HG02852 (cell line): ENCODE data around the gene PDE4D.
"Not testable (repeated sequence)": the region's sequence is repeated elsewhere in the genome, so short reads cannot be mapped to it uniquely, and the experiment has no call there.

Experiments
- ATAC-seq: cut with Tn5 transposase; IDR thresholded peaks from one replicate; pipeline ENCODE4 v1.9.1; 2021; ENCODE audit warnings: mild to moderate bottlenecking, moderate library complexity; ENCODE audit not compliant: unreplicated experiment

The PDE4D gene

DNA sequence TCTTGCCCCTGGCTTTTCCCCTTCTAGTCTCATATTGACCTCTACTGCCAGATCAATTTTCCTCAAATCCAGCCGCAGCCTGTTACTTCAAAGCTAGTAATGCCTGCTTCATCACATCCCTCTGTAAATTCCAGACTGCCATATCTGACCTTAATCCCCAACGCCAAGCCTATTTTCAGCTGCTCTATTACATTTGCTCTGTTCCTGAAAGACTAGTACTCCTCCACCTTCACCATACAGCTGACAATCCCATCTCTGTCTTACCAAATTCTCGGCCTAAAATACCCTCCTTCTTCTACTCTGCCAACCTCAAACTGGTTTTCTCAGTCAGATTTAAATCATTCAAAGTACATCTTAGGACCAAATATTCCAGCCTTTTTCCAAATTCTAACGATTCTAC lies 890.4 kb downstream of the PDE4D start:
- no peak for ATAC-seq

- no peak for ATAC-seq
Measured at GRCh38 chr5:59002162-59002825, 891.2 kb downstream of the PDE4D start.

- no peak for ATAC-seq
Measured at GRCh38 chr5:59001716-59002115, 891.8 kb downstream of the PDE4D start.

GRCh38 chr5:59001154-59001553 lies 892.4 kb downstream of the PDE4D start:
- ATAC-seq, result no peak

- ATAC-seq, result no peak
Measured at GRCh38 chr5:59000211-59000610, 893.3 kb downstream of the PDE4D start.

GRCh38 chr5:58999804-59000203 lies 893.7 kb downstream of the PDE4D start:
- no peak for ATAC-seq

- ATAC-seq, result no peak
Measured at GRCh38 chr5:58998544-58998943, 895.0 kb downstream of the PDE4D start.

- not testable (repeated sequence) for ATAC-seq
Measured at GRCh38 chr5:58995779-58996178, 897.7 kb downstream of the PDE4D start.

- ATAC-seq, result no peak
Measured at GRCh38 chr5:58993461-58993860, 900.1 kb downstream of the PDE4D start.

DNA sequence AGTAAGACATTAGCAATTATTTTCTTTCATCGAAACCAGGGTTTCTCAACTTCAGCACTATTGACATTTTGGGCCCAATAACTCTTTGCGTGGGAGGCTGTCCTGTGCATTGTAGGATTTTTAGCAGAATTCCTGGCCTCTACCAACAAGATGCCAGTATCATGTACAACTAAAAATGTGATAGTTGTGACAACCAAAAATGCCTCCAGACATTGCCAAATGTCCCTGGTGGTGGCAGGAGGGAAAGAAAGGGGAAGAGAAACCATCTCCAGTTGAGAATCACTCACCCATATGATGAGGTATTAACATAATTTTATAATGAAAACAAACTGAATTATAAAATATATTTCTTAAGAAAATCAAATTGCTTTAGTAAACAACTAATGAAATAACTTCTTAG lies 904.6 kb downstream of the PDE4D start:
- ATAC-seq, result no peak

- no peak for ATAC-seq
Measured at GRCh38 chr5:58987193-58987592, 906.3 kb downstream of the PDE4D start.

GRCh38 chr5:58986281-58986680 lies 907.2 kb downstream of the PDE4D start:
- ATAC-seq, result no peak

GRCh38 chr5:58985759-58986158 lies 907.8 kb downstream of the PDE4D start:
- no peak for ATAC-seq

DNA sequence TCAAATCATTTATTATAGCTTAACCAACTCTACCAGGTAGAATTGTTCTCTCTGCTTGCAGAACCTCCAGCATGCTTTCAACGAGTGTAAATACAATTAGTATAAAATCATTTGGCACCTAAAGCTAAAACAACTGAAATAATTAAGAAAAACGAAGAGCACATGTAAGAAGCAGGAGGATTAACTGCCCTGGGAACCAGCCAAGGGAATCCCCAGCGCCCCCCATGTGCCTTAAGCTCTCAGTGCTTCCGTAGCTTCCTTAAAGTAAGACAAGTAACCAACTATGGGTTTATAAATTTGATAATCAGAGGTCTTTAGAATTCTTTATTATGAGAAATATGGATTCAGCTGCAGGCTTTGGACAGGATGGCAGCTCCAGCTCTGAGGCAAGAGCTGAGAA lies 908.2 kb downstream of the PDE4D start:
- ATAC-seq, result no peak

- no peak for ATAC-seq
Measured at GRCh38 chr5:58983526-58984452, 909.7 kb downstream of the PDE4D start.

GRCh38 chr5:58980890-58981289 lies 912.6 kb downstream of the PDE4D start:
- no peak for ATAC-seq

DNA sequence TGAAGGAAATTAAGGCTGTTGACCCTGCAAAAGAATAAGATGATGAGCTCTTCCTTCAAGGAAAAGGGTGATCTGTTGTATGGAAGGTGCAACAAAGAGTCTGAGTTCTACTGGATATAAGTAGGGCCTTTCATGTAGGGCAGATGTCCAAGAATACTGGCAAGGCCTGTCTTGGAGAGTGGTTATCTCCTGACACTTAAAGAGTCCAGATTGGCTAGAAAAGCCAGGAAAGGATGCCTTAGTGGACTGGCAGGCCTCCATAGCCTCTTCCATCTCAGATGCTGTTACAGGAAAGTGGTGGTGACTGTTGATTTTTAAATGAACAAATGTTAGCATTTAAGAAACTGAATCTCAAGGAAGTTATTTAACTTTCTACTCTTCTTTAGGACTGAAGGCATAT lies 914.4 kb downstream of the PDE4D start:
- no peak for ATAC-seq

DNA sequence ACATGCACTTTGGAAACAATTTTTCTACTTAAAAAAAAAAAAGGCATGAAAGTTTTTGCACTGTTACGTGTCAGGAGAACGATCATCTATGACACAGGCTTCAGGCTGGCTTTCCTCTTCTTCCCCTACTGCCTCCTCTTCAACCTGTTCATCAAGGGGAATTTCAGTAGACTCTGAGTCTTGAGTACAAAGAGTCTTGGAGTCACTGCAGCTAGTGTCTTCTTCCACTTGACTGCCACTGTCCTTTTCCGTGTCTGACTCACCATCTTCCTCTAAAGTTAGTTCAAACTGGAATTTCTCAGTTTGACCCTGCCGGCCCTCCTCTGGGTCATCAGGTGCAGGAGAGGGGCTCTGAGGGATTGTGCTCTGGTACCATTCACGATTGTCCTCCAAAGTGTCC lies 918.9 kb downstream of the PDE4D start:
- ATAC-seq, result no peak

- ATAC-seq, result no peak
Measured at GRCh38 chr5:58974083-58974482, 919.4 kb downstream of the PDE4D start.

GRCh38 chr5:58972301-58972700 lies 921.2 kb downstream of the PDE4D start:
- no peak for ATAC-seq

GRCh38 chr5:58970766-58971165 lies 922.8 kb downstream of the PDE4D start:
- ATAC-seq, result no peak

DNA sequence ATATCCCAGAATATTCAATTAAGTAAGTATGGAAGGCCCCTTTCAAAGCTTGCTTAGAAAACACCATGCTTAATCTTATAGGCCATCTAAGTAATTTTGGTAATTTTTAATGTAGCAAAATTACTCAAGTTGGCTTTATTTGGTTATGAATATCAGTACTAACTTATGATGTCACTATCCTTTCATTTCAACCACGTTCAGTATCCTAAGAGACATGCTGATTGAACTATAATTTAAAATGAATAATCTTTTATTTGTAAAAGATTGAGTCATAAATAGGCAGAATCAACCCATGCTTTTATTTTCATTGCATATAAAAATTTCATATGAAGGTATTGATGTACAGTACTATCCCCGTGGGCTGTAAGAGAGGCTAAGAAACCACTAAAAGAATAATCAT lies 923.7 kb downstream of the PDE4D start:
- ATAC-seq, result no peak
